K562 (cell line): Measurements from ENCODE around the gene THAP4. TPM values are rescaled to one million over a fixed set of nuclear protein-coding genes. Genes with fewer than 3 reads are reported as not detected.

ENCODE experiments used
- DMBX1 ChIP-seq: fragments of 250-450 bp; sonication (Bioruptor Pico); IDR thresholded peaks from 2 replicates; pipeline ENCODE4 v1.8.0; 2022; ENCODE audit warnings: inconsistent platforms, mild to moderate bottlenecking, moderate library complexity, borderline replicate concordance
- HNRNPLL ChIP-seq: fragments of 200-400 bp; formaldehyde crosslinking; IDR thresholded peaks from 2 replicates; pipeline ENCODE4 v1.6.1; 2017; ENCODE audit warnings: low read length, low read depth, mild to moderate bottlenecking; ENCODE audit not compliant: poor library complexity, severe bottlenecking
- NEUROD1 ChIP-seq: fragments of 150-350 bp; IDR thresholded peaks from 2 replicates; pipeline ENCODE4 v1.6.1; 2014; ENCODE audit warnings: borderline replicate concordance, low read length, low read depth; ENCODE audit not compliant: partially characterized antibody
- NFE2L1 ChIP-seq: fragments of 450-650 bp; IDR thresholded peaks from 2 replicates; pipeline ENCODE4 v1.6.1; 2016; ENCODE audit warnings: missing genetic modification characterization, low read depth, mild to moderate bottlenecking, missing compliant biosample characterization, moderate library complexity, borderline replicate concordance
- YY1 ChIP-seq, 3 experiments: IDR thresholded peaks; 2 replicates each; pipeline ENCODE4 v1.6.1; 2011; ENCODE audit warnings: low read length in 2 of 3, mild to moderate bottlenecking in 2 of 3, moderate library complexity in 2 of 3, borderline replicate concordance in 1 of 3, control low read depth in 1 of 3, low read depth in 1 of 3; ENCODE audit not compliant: insufficient read depth in 3 of 3, insufficient replicate concordance in 2 of 3, control insufficient read depth in 1 of 3, insufficient read length in 1 of 3; ENCODE audit errors: extremely low read depth in 1 of 3
- ZNF766 ChIP-seq: fragments of 200-800 bp; sonication (Bioruptor generic); conservative IDR thresholded peaks from 2 replicates; pipeline ENCODE4 v1.6.1; 2016; ENCODE audit warnings: missing genetic modification characterization, missing compliant biosample characterization
- polyA plus RNA-seq, 8 experiments: library from polyadenylated mRNA; depleted of rRNA in 4 of 8; stranded (reverse) in 5 of 8; unstranded in 3 of 8; fragments of >200 nt; fragmentation: Nextera tagmentation in 2 of 8; fragmentation: Illumina TruSeq in 1 of 8; extraction: Ambion mirVana in 2 of 8; extraction: Trizol in 1 of 8; gene quantifications; 2 replicates each; pipeline versions ENCODE4 v1.2.1 to v1.2.3, GENCODE V29; 2011 to 2014; ENCODE audit warnings: inconsistent platforms in 1 of 8, missing spikeins in 1 of 8
- total RNA-seq, 7 experiments: library from RNA; depleted of rRNA in 6 of 7; stranded (reverse); fragments of >200 nt in 6 of 7; fragmentation: Illumina TruSeq in 2 of 7; extraction: Trizol in 2 of 7; gene quantifications; 2 replicates each; pipeline versions ENCODE4 v1.2.1 to v1.2.3, GENCODE V29; 2011 to 2021; ENCODE audit warnings: low replicate concordance in 1 of 7
- TF ChIP-seq, protein P1 (sequence below): fragments of 450-650 bp; conservative IDR thresholded peaks from 2 replicates; pipeline ENCODE4 v1.6.1; 2016; ENCODE audit warnings: missing genetic modification characterization, low read depth, mild to moderate bottlenecking, missing compliant biosample characterization, moderate library complexity
- TF ChIP-seq, protein P2 (sequence below): fragments of 250-450 bp; sonication (Bioruptor Pico); IDR thresholded peaks from 2 replicates; pipeline ENCODE4 v1.5.0; 2021; ENCODE audit warnings: mild to moderate bottlenecking, borderline replicate concordance
- TF ChIP-seq, protein P3 (sequence below), 2 experiments: fragments of 450-650 bp in 1 of 2; sonication (generic) in 1 of 2; formaldehyde crosslinking in 1 of 2; IDR thresholded peaks; 2 replicates each; pipeline versions ENCODE4 v1.7.1 to v1.9.0; 2016 to 2022; ENCODE audit warnings: inconsistent platforms in 1 of 2, mild to moderate bottlenecking in 1 of 2, missing genetic modification reagents in 1 of 2

The THAP4 gene
- total and polyA plus RNA-seq, 9 of the 15 experiments (the other 6 are each of a cell fraction or from before 2014, with no cell fraction given), result 8.6 to 60.9 (median 43.9) TPM

DNA sequence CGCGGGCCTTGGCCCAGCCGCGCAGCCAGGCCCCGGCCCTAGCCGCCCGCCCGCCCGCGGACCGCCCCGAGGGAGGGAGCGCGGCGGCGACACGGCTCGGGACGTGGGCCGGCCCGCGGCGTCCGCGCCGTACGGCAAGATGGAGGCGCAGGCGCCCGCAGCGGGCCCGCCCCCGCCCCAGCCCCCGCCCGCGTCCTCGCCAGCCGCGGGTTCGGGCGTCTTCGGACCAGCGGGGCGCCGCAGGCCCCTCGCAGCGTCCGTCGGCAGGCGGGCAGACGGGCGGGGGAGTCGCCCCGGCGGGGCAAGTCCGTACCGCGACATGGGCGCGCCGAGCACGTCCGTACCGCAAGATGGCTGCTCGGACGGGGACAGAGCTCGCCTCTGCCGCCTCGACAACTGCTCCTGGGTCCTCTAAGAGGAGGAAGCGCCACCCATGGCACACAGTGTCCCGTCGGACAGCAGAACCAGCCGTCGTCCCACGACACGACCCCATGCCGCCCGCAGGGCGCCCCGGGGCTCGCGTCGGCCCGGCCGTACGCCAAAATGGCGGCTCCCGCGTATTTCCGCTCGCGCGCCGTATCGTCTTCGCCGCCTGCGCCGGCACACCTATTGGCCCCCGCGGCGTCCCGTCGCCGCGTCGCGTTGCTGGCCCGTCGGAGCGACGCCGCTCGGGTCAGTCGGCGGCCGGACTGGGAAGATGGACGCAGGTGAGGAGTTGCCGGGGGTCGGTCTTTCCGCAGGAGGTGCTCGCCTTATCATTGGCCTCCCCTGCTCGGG lies at the start of gene THAP4, which contains the start of gene ATG4B (continued):
- TF ChIP-seq, protein P1, sequence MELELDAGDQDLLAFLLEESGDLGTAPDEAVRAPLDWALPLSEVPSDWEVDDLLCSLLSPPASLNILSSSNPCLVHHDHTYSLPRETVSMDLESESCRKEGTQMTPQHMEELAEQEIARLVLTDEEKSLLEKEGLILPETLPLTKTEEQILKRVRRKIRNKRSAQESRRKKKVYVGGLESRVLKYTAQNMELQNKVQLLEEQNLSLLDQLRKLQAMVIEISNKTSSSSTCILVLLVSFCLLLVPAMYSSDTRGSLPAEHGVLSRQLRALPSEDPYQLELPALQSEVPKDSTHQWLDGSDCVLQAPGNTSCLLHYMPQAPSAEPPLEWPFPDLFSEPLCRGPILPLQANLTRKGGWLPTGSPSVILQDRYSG, result peak; percentile 87; the same call in 1 of the 2 replicates
- peak; percentile 96 to 97 (median 96) for TF ChIP-seq YY1 (IDR thresholded peaks at IDR 0.05; ENCODE audit: borderline replicate concordance in 1 of 3, control insufficient read depth in 1 of 3, extremely low read depth in 1 of 3, insufficient read depth in 3 of 3, insufficient read length in 1 of 3, insufficient replicate concordance in 2 of 3, low read depth in 1 of 3, low read length in 2 of 3)
- TF ChIP-seq, protein P2, sequence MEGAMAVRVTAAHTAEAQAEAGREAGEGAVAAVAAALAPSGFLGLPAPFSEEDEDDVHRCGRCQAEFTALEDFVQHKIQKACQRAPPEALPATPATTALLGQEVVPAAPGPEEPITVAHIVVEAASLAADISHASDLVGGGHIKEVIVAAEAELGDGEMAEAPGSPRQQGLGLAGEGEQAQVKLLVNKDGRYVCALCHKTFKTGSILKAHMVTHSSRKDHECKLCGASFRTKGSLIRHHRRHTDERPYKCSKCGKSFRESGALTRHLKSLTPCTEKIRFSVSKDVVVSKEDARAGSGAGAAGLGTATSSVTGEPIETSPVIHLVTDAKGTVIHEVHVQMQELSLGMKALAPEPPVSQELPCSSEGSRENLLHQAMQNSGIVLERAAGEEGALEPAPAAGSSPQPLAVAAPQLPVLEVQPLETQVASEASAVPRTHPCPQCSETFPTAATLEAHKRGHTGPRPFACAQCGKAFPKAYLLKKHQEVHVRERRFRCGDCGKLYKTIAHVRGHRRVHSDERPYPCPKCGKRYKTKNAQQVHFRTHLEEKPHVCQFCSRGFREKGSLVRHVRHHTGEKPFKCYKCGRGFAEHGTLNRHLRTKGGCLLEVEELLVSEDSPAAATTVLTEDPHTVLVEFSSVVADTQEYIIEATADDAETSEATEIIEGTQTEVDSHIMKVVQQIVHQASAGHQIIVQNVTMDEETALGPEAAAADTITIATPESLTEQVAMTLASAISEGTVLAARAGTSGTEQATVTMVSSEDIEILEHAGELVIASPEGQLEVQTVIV, result peak; percentile 85
- TF ChIP-seq HNRNPLL, result peak; percentile 62
- TF ChIP-seq ZNF766 (CRISPR knock-in tag), result peak; percentile 88
- peak; percentile 53; the same call in 1 of the 2 replicates for TF ChIP-seq DMBX1 (CRISPR knock-in tag)
- TF ChIP-seq, protein P3, sequence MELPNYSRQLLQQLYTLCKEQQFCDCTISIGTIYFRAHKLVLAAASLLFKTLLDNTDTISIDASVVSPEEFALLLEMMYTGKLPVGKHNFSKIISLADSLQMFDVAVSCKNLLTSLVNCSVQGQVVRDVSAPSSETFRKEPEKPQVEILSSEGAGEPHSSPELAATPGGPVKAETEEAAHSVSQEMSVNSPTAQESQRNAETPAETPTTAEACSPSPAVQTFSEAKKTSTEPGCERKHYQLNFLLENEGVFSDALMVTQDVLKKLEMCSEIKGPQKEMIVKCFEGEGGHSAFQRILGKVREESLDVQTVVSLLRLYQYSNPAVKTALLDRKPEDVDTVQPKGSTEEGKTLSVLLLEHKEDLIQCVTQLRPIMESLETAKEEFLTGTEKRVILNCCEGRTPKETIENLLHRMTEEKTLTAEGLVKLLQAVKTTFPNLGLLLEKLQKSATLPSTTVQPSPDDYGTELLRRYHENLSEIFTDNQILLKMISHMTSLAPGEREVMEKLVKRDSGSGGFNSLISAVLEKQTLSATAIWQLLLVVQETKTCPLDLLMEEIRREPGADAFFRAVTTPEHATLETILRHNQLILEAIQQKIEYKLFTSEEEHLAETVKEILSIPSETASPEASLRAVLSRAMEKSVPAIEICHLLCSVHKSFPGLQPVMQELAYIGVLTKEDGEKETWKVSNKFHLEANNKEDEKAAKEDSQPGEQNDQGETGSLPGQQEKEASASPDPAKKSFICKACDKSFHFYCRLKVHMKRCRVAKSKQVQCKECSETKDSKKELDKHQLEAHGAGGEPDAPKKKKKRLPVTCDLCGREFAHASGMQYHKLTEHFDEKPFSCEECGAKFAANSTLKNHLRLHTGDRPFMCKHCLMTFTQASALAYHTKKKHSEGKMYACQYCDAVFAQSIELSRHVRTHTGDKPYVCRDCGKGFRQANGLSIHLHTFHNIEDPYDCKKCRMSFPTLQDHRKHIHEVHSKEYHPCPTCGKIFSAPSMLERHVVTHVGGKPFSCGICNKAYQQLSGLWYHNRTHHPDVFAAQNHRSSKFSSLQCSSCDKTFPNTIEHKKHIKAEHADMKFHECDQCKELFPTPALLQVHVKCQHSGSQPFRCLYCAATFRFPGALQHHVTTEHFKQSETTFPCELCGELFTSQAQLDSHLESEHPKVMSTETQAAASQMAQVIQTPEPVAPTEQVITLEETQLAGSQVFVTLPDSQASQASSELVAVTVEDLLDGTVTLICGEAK (IDR thresholded peaks at IDR 0.05), result peak; percentile 80
- TF ChIP-seq, protein P3 (CRISPR knock-in tag; IDR thresholded peaks at IDR 0.05), result no peak
- TF ChIP-seq NFE2L1, result no peak
- TF ChIP-seq NEUROD1, result peak; percentile 54
